ENCODE data around the gene KITLG. TPM values are rescaled to one million over a fixed set of nuclear protein-coding genes. Genes with fewer than 3 reads are reported as not detected.

The KITLG gene
- total and polyA plus RNA-seq, 9 donors, result 5.0 to 22.6 (median 9.5) TPM

DNA sequence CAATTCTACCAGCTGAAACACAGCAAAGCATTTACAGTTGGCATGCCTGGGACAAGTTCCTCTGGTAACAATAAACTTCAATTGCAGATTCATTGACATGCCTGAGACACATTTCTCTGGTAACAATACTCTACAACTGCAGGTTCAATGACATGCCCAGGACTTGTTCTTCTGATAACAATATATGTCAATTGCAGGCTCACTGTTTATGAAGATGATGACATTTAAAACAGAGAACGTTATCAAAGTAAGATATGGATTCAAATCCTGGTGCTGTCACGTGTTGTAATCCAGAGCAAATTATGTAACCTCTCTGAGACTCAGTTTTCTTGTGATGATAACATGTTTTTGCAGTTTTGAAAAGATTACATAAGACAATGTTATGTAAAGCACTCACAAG, 20.5 kb downstream of the KITLG start:
- Histone ChIP-seq H3K9me3 (no peaks in the 10 kb centered on the region), H3K27me3 (no peaks in the 10 kb centered on the region), H3K27ac (no peak overlapping the region), H3K4me1 (ENCODE audit: insufficient read depth) (no peaks in the 10 kb centered on the region), H3K36me3 (no peaks in the 10 kb centered on the region), H3K4me3 (no peak overlapping the region)
- DNase-seq, result no peak
- intact Hi-C loops (cut with DNase I), result no loop called here
- TF ChIP-seq, protein P1, sequence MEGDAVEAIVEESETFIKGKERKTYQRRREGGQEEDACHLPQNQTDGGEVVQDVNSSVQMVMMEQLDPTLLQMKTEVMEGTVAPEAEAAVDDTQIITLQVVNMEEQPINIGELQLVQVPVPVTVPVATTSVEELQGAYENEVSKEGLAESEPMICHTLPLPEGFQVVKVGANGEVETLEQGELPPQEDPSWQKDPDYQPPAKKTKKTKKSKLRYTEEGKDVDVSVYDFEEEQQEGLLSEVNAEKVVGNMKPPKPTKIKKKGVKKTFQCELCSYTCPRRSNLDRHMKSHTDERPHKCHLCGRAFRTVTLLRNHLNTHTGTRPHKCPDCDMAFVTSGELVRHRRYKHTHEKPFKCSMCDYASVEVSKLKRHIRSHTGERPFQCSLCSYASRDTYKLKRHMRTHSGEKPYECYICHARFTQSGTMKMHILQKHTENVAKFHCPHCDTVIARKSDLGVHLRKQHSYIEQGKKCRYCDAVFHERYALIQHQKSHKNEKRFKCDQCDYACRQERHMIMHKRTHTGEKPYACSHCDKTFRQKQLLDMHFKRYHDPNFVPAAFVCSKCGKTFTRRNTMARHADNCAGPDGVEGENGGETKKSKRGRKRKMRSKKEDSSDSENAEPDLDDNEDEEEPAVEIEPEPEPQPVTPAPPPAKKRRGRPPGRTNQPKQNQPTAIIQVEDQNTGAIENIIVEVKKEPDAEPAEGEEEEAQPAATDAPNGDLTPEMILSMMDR (IDR thresholded peaks at IDR 0.05), result no peak
- no peak for TF ChIP-seq POLR2A (IDR thresholded peaks at IDR 0.05)
- TF ChIP-seq EP300 (IDR thresholded peaks at IDR 0.05), result no peak
- 60 to 63% (median 61%) methylated on average over 2 of the region's 2 CpGs for WGBS, 3 donors

DNA sequence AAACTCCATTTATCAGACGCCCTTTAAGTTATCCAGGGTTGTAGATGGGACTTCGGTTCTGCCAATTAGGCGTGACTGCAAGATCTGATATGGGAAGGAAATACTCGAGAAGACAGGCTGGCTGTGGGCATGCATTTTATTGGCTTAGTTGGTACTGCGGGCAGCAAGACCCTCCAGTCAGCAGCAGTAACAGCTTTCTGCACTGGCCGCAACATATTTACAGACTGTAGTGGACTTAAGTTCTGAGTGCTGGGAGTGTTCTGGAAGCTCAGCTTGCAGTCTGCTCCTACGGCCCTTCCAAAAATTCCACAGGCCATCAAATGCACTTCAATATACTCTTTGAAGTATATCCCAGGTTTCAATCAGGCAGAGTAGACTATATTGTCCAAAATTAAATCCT, 21.1 kb downstream of the KITLG start:
- 84 to 88% (median 87%) methylated on average over 7 of the region's 7 CpGs for WGBS, 3 donors
- DNase-seq, result no peak
- intact Hi-C loops (cut with DNase I), result no loop called here
- TF ChIP-seq EP300 (IDR thresholded peaks at IDR 0.05) (no peak), POLR2A (IDR thresholded peaks at IDR 0.05) (no peak)
- TF ChIP-seq, protein P1 (IDR thresholded peaks at IDR 0.05), result no peak
- Histone ChIP-seq H3K4me1 (ENCODE audit: insufficient read depth) (peaks cover 2% of the 10 kb centered on the region), H3K4me3 (no peak overlapping the region), H3K9me3 (no peaks in the 10 kb centered on the region), H3K36me3 (no peaks in the 10 kb centered on the region), H3K27ac (no peak overlapping the region), H3K27me3 (no peaks in the 10 kb centered on the region)

DNA sequence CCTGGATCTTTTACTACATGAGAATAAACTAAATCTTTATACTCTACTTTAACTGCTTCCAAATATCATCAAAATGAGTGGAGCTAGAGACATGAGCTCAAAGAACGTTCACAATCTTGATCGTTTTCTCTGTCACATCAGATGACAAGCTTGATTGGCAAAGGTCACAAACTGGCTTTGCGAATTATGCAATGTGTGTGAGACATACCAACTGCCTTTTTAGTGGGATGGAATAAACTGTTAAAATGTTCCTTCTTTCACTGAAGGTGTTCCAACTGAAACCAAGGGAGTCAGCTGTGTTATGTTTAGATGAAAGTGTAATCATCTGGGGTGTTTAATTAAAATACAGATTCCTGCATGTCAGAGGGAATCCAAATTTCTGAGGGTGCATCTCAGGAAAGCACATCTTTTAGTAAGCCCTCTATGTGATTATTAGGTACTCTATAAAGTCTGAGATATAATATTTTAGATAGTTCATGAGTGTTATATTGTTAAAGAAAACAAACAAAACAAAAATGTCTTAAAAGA, 21.9 kb downstream of the KITLG start:
- 84 to 88% (median 88%) methylated on average over 3 of the region's 3 CpGs for WGBS, 3 donors
- intact Hi-C loops (cut with DNase I), result no loop called here
- Histone ChIP-seq H3K27me3 (no peaks in the 10 kb centered on the region), H3K4me3 (no peak overlapping the region), H3K36me3 (no peaks in the 10 kb centered on the region), H3K9me3 (no peaks in the 10 kb centered on the region), H3K27ac (no peak overlapping the region), H3K4me1 (ENCODE audit: insufficient read depth) (peaks cover 7% of the 10 kb centered on the region)
- TF ChIP-seq EP300 (IDR thresholded peaks at IDR 0.05) (no peak), POLR2A (IDR thresholded peaks at IDR 0.05) (no peak)
- TF ChIP-seq, protein P1 (IDR thresholded peaks at IDR 0.05), result no peak
- no peak for DNase-seq

DNA sequence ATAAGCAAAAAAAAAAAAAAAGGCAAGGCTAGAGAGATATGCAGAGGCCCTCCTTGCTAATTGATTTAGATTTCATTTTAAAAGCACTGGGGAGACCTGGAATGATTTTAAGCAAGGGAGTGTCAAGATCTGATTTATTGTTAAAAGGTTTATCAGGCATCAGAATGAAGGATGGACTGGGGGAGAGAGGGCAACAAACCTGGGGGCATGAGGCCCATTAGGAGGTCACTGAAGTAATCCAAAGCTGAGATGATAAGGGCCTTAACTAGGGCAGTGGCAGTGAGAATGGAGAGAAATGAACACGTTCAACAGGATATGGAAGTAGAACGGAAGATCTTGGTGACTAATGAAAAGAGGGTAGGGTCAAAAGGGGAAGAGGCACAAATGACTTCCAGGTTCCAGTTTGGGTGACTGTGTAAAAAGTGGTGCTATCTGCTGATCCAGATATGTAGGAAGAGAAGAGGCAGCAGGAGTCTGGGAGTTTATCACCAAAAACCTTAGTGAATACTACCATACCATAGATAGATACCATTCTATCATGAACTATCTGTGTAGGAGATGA, 24.0 kb downstream of the KITLG start:
- H3K4me3 ChIP-seq, result no peak overlapping the region
- no peaks in the 10 kb centered on the region for H3K27me3 ChIP-seq
- H3K36me3 ChIP-seq, result no peaks in the 10 kb centered on the region
- no peaks in the 10 kb centered on the region for H3K9me3 ChIP-seq
- no peak for DNase-seq
- peaks cover 12% of the 10 kb centered on the region for H3K4me1 ChIP-seq (ENCODE audit: insufficient read depth)
- 84 to 95% (median 91%) methylated on average over 2 of the region's 2 CpGs for WGBS, 3 donors
- H3K27ac ChIP-seq, result no peak overlapping the region
- TF ChIP-seq POLR2A (IDR thresholded peaks at IDR 0.05) (no peak), EP300 (IDR thresholded peaks at IDR 0.05) (no peak)
- TF ChIP-seq, protein P1 (IDR thresholded peaks at IDR 0.05), result no peak
- intact Hi-C loops (cut with DNase I), result no loop called here

Data from ovary (tissue), 9 donors.